ENCODE measurements around the gene WDFY2. TPM values are rescaled to one million over a fixed set of nuclear protein-coding genes. Genes with fewer than 3 reads are reported as not detected.

WDFY2 gene
- total RNA-seq, 1 experiment from 2014 or later, result 45.5 TPM

GRCh38 chr13:51668580-51669195, 84.4 kb downstream of the WDFY2 start:
- Histone ChIP-seq H3K4me3 (ENCODE audit: low read depth, low read length, poor library complexity, severe bottlenecking) (no peak overlapping the region), H3K9me3 (ENCODE audit: low read depth, low read length, poor library complexity, severe bottlenecking) (no peaks in the 10 kb centered on the region), H3K4me1 (ENCODE audit: insufficient read depth, low read length, poor library complexity, severe bottlenecking) (peaks cover 47% of the 10 kb centered on the region), H3K27me3 (replicated peaks; ENCODE audit: insufficient read depth, low read depth, low read length, poor library complexity) (no peaks in the 10 kb centered on the region), H3K27ac (ENCODE audit: low read depth, low read length, poor library complexity, severe bottlenecking) (no peak overlapping the region), H3K36me3 (ENCODE audit: insufficient read depth, low read length, poor library complexity, severe bottlenecking) (no peaks in the 10 kb centered on the region)
- TF ChIP-seq EZH2 (IDR thresholded peaks at IDR 0.05; ENCODE audit: borderline replicate concordance, low read depth, low read length, poor library complexity, severe bottlenecking) (no peak), CTCF (conservative IDR thresholded peaks at IDR 0.05; ENCODE audit: low read depth, low read length) (no peak)
- intact Hi-C loops (cut with micrococcal nuclease; ENCODE audit: unreplicated experiment), result no loop called here
- ChIA-PET CTCF (no interaction called here), POLR2A (ENCODE audit: low non-redundant PET) (no interaction called here)
- DNase-seq (ENCODE audit: low spot score), result no peak
- BruUV-seq (replicated peaks), result no TSS peak

GRCh38 chr13:51673165-51673564, 88.9 kb downstream of the WDFY2 start:
- H3K27me3 ChIP-seq (replicated peaks; ENCODE audit: insufficient read depth, low read depth, low read length, poor library complexity), result no peaks in the 10 kb centered on the region
- peak overlapping the region; percentile 41 for H3K27ac ChIP-seq (ENCODE audit: low read depth, low read length, poor library complexity, severe bottlenecking)
- H3K9me3 ChIP-seq (ENCODE audit: low read depth, low read length, poor library complexity, severe bottlenecking), result no peaks in the 10 kb centered on the region
- no peaks in the 10 kb centered on the region for H3K36me3 ChIP-seq (ENCODE audit: insufficient read depth, low read length, poor library complexity, severe bottlenecking)
- ChIA-PET CTCF (no interaction called here), POLR2A (ENCODE audit: low non-redundant PET) (no interaction called here)
- BruUV-seq (replicated peaks), result no TSS peak
- intact Hi-C loops (cut with micrococcal nuclease; ENCODE audit: unreplicated experiment), result no loop called here
- peaks cover 41% of the 10 kb centered on the region for H3K4me1 ChIP-seq (ENCODE audit: insufficient read depth, low read length, poor library complexity, severe bottlenecking)
- DNase-seq (ENCODE audit: low spot score), result peak; percentile 24
- no peak for TF ChIP-seq EZH2 (IDR thresholded peaks at IDR 0.05; ENCODE audit: borderline replicate concordance, low read depth, low read length, poor library complexity, severe bottlenecking)
- TF ChIP-seq CTCF (conservative IDR thresholded peaks at IDR 0.05; ENCODE audit: low read depth, low read length), result no peak
- no peak overlapping the region for H3K4me3 ChIP-seq (ENCODE audit: low read depth, low read length, poor library complexity, severe bottlenecking)

GRCh38 chr13:51674276-51674675, 90.0 kb downstream of the WDFY2 start:
- POLR2A ChIA-PET (ENCODE audit: low non-redundant PET), result no interaction called here
- intact Hi-C loops (cut with micrococcal nuclease; ENCODE audit: unreplicated experiment), result no loop called here
- Histone ChIP-seq H3K27ac (ENCODE audit: low read depth, low read length, poor library complexity, severe bottlenecking) (peak overlapping the region; percentile 30), H3K27me3 (replicated peaks; ENCODE audit: insufficient read depth, low read depth, low read length, poor library complexity) (no peaks in the 10 kb centered on the region), H3K9me3 (ENCODE audit: low read depth, low read length, poor library complexity, severe bottlenecking) (no peaks in the 10 kb centered on the region), H3K36me3 (ENCODE audit: insufficient read depth, low read length, poor library complexity, severe bottlenecking) (no peaks in the 10 kb centered on the region), H3K4me3 (ENCODE audit: low read depth, low read length, poor library complexity, severe bottlenecking) (no peak overlapping the region), H3K4me1 (ENCODE audit: insufficient read depth, low read length, poor library complexity, severe bottlenecking) (peaks cover 30% of the 10 kb centered on the region)
- DNase-seq (ENCODE audit: low spot score), result no peak
- no TSS peak for BruUV-seq (replicated peaks)
- no peak for TF ChIP-seq CTCF (conservative IDR thresholded peaks at IDR 0.05; ENCODE audit: low read depth, low read length)
- no peak for TF ChIP-seq EZH2 (IDR thresholded peaks at IDR 0.05; ENCODE audit: borderline replicate concordance, low read depth, low read length, poor library complexity, severe bottlenecking)
- CTCF ChIA-PET, result no interaction called here
